GM23338 (cell line): ENCODE results near the gene HOXB6. TPM values are rescaled to one million over a fixed set of nuclear protein-coding genes. Genes with fewer than 3 reads are reported as not detected.

Source experiments
- ATAC-seq: fragments of 200-7000 bp; cut with Tn5 transposase; 3 replicates; pipeline ENCODE4 v1.9.1; 2020
- DNase-seq: peaks from one replicate; pipeline ENCODE4 v3.0.0-alpha.2; 2015; ENCODE audit warnings: low spot score
- H2AFZ ChIP-seq: fragments of 200-600 bp; sonication (generic); 2 replicates; pipeline ENCODE4 v1.8.0; 2016; ENCODE audit warnings: antibody characterized with exemption, mild to moderate bottlenecking, moderate library complexity
- H3F3A ChIP-seq: fragments of 200-600 bp; sonication (generic); replicated peaks from 2 replicates; pipeline ENCODE4 v1.8.0; 2017; ENCODE audit warnings: antibody characterized with exemption, mixed run types, low read depth
- H3K27ac ChIP-seq: fragments of 200-600 bp; sonication (generic); 2 replicates; pipeline ENCODE4 v1.6.1; 2016; ENCODE audit warnings: low read depth
- H3K27me3 ChIP-seq: fragments of 200-600 bp; sonication (generic); 2 replicates; pipeline ENCODE4 v1.8.0; 2016; ENCODE audit warnings: mild to moderate bottlenecking, mixed run types, moderate library complexity; ENCODE audit not compliant: insufficient read depth
- H3K36me3 ChIP-seq: fragments of 200-600 bp; sonication (generic); 2 replicates; pipeline ENCODE4 v1.8.0; 2016; ENCODE audit warnings: mild to moderate bottlenecking; ENCODE audit not compliant: insufficient read depth
- H3K4me1 ChIP-seq: fragments of 200-600 bp; sonication (generic); 2 replicates; pipeline ENCODE4 v1.8.0; 2016; ENCODE audit warnings: mild to moderate bottlenecking, moderate library complexity; ENCODE audit not compliant: insufficient read depth
- H3K4me2 ChIP-seq: fragments of 200-600 bp; sonication (generic); 2 replicates; pipeline ENCODE4 v1.7.1; 2017; ENCODE audit warnings: mixed run types
- H3K4me3 ChIP-seq: fragments of 200-600 bp; sonication (generic); 2 replicates; pipeline ENCODE4 v1.6.1; 2016; ENCODE audit warnings: mixed run types
- H3K79me2 ChIP-seq: fragments of 200-600 bp; sonication (generic); replicated peaks from 2 replicates; pipeline ENCODE4 v1.8.0; 2017; ENCODE audit warnings: mild to moderate bottlenecking; ENCODE audit not compliant: insufficient read depth
- H3K9me2 ChIP-seq: fragments of 200-600 bp; sonication (generic); 2 replicates; pipeline ENCODE4 v1.8.0; 2017; ENCODE audit not compliant: insufficient read depth
- H4K20me1 ChIP-seq: fragments of 200-600 bp; sonication (generic); replicated peaks from 2 replicates; pipeline ENCODE4 v1.8.0; 2017; ENCODE audit warnings: mild to moderate bottlenecking; ENCODE audit not compliant: insufficient read depth
- H3K27ac Mint-ChIP-seq: 2 replicates; pipeline ENCODE4 v1.8.0; 2020; ENCODE audit warnings: inconsistent platforms, mild to moderate bottlenecking, moderate library complexity, mixed read lengths
- H3K27me3 Mint-ChIP-seq: 3 replicates; pipeline ENCODE4 v1.8.0; 2022; ENCODE audit warnings: low read depth, mild to moderate bottlenecking, moderate library complexity, mixed read lengths, inconsistent platforms; ENCODE audit not compliant: insufficient read depth, poor library complexity
- H3K36me3 Mint-ChIP-seq: 3 replicates; pipeline ENCODE4 v1.8.0; 2021; ENCODE audit warnings: low read depth, mild to moderate bottlenecking, inconsistent platforms, moderate library complexity, mixed read lengths
- H3K4me1 Mint-ChIP-seq: 3 replicates; pipeline ENCODE4 v1.8.0; 2020; ENCODE audit warnings: mild to moderate bottlenecking, inconsistent platforms, mixed read lengths
- H3K4me3 Mint-ChIP-seq: 3 replicates; pipeline ENCODE4 v1.8.0; 2021; ENCODE audit warnings: moderate library complexity, mild to moderate bottlenecking, inconsistent platforms, mixed read lengths
- H3K9me3 Mint-ChIP-seq: 3 replicates; pipeline ENCODE4 v1.8.0; 2020; ENCODE audit warnings: moderate library complexity, mild to moderate bottlenecking, inconsistent platforms, mixed read lengths
- EZH2 ChIP-seq: fragments of 200-600 bp; sonication (generic); IDR thresholded peaks from one replicate; pipeline ENCODE4 v1.8.0; 2017; ENCODE audit warnings: antibody characterized with exemption, mild to moderate bottlenecking, low read depth; ENCODE audit not compliant: unreplicated experiment
- NANOG ChIP-seq: IDR thresholded peaks from 2 replicates; pipeline ENCODE4 v1.6.1; 2016; ENCODE audit warnings: antibody characterized with exemption, borderline replicate concordance
- POLR2AphosphoS5 ChIP-seq: IDR thresholded peaks from 2 replicates; pipeline ENCODE4 v1.6.1; 2016; ENCODE audit warnings: antibody characterized with exemption, low read depth
- STAT1 ChIP-seq: IDR thresholded peaks from one replicate; pipeline ENCODE4 v1.6.1; 2016; ENCODE audit warnings: antibody characterized with exemption; ENCODE audit not compliant: unreplicated experiment
- polyA plus RNA-seq: library from polyadenylated mRNA; unstranded; fragments of >200 nt; fragmentation: Nextera tagmentation; extraction: Ambion mirVana; gene quantifications from 2 replicates; pipeline ENCODE4 v1.2.1, GENCODE V29; 2016
- total RNA-seq: library from RNA; depleted of rRNA; stranded (reverse); fragments of >200 nt; shearing (Covaris generic); gene quantifications from 2 replicates; pipeline ENCODE4 v1.2.3, GENCODE V29; 2014
- TF ChIP-seq, protein P1 (sequence below), 2 experiments: fragments of 200-600 bp in 1 of 2; sonication (generic) in 1 of 2; conservative IDR thresholded peaks; 2 replicates each; pipeline versions ENCODE4 v1.5.1 to v1.6.1; 2016 to 2017; ENCODE audit warnings: antibody characterized with exemption in 2 of 2, low read depth in 2 of 2, mild to moderate bottlenecking in 2 of 2, moderate library complexity in 1 of 2
- TF ChIP-seq, protein P2 (sequence below): IDR thresholded peaks from 2 replicates; pipeline ENCODE4 v1.6.1; 2016; ENCODE audit warnings: antibody characterized with exemption
- TF ChIP-seq, protein P3 (sequence below): IDR thresholded peaks from one replicate; pipeline ENCODE4 v1.6.1; 2018; ENCODE audit warnings: antibody characterized with exemption; ENCODE audit not compliant: unreplicated experiment

The HOXB6 gene
- total and polyA plus RNA-seq, 2 experiments from 2014 or later = not detected

DNA sequence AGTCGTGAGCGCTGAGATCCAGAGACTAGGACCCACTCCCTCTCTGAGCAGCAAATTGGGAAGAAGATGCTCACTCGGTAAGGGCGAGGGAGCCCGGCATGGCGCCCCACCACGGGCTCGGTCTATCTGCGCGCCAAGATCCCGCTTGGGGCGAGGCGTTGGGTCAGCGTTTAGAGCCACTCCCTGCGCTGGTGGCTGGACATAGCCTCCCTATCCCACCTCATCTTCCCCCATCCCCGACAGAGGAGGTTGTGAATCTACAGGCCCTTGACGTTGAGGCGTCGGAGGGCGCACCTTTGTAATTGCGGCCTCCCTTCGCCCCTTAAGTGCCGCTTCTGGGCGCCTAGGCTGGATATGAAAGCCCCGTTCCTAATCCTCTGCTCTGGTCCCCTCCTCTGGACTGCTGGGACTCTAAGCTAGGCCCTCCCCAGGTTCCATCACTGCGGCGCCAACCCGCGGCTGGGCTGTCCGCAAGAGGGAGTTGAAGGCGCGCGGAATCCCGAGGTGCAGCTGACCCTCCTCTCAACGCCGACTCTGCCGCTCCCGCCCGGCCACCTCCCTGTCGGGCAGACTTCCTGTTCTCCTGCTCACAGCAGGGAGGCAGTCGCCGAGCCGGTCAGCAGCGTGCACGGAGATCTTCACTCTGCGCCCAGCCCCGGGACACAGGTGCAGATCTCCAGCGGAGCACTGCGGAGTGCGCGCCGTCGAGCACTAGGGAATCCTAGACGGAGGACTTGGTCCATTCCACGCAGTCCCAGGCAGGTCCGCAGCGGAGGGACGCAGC, 37.5 kb upstream of the HOXB6 start:
- no peaks in the 10 kb centered on the region; the same call in 2 of the 3 replicates for H3K9me3 Mint-ChIP-seq
- peaks cover 49% of the 10 kb centered on the region for H4K20me1 ChIP-seq
- no peak overlapping the region for H3K27ac ChIP-seq
- H3K36me3 ChIP-seq = no peaks in the 10 kb centered on the region; the same call in 1 of the 2 replicates
- peaks cover 100% of the 10 kb centered on the region for H3K27me3 ChIP-seq
- peak overlapping the region; percentile 41; the same call in 1 of the 2 replicates for H3K4me3 ChIP-seq
- TF ChIP-seq, protein P1, sequence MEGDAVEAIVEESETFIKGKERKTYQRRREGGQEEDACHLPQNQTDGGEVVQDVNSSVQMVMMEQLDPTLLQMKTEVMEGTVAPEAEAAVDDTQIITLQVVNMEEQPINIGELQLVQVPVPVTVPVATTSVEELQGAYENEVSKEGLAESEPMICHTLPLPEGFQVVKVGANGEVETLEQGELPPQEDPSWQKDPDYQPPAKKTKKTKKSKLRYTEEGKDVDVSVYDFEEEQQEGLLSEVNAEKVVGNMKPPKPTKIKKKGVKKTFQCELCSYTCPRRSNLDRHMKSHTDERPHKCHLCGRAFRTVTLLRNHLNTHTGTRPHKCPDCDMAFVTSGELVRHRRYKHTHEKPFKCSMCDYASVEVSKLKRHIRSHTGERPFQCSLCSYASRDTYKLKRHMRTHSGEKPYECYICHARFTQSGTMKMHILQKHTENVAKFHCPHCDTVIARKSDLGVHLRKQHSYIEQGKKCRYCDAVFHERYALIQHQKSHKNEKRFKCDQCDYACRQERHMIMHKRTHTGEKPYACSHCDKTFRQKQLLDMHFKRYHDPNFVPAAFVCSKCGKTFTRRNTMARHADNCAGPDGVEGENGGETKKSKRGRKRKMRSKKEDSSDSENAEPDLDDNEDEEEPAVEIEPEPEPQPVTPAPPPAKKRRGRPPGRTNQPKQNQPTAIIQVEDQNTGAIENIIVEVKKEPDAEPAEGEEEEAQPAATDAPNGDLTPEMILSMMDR (conservative IDR thresholded peaks at IDR 0.05; ENCODE audit: low read depth in 2 of 2) = peak; percentile 28 to 49
- no peak for TF ChIP-seq NANOG
- TF ChIP-seq, protein P2, sequence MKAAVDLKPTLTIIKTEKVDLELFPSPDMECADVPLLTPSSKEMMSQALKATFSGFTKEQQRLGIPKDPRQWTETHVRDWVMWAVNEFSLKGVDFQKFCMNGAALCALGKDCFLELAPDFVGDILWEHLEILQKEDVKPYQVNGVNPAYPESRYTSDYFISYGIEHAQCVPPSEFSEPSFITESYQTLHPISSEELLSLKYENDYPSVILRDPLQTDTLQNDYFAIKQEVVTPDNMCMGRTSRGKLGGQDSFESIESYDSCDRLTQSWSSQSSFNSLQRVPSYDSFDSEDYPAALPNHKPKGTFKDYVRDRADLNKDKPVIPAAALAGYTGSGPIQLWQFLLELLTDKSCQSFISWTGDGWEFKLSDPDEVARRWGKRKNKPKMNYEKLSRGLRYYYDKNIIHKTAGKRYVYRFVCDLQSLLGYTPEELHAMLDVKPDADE = peak; percentile 68; the same call in 1 of the 2 replicates
- TF ChIP-seq POLR2AphosphoS5 = peak; percentile 28; the same call in 1 of the 2 replicates
- TF ChIP-seq EZH2 = peak; percentile 85
- no peak for TF ChIP-seq STAT1
- H3K4me2 ChIP-seq = peak overlapping the region; percentile 67
- H3K79me2 ChIP-seq = no peaks in the 10 kb centered on the region
- H3K27me3 Mint-ChIP-seq = peaks cover 100% of the 10 kb centered on the region
- H3K36me3 Mint-ChIP-seq = no peaks in the 10 kb centered on the region; the same call in 2 of the 3 replicates
- ATAC-seq = peak; percentile 67
- peaks cover 19% of the 10 kb centered on the region for H3K4me1 Mint-ChIP-seq
- H3K27ac Mint-ChIP-seq = no peak overlapping the region
- peaks cover 53% of the 10 kb centered on the region for H3F3A ChIP-seq
- H3K4me3 Mint-ChIP-seq = peak overlapping the region; percentile 39; the same call in 2 of the 3 replicates
- H3K4me1 ChIP-seq = peaks cover 22% of the 10 kb centered on the region
- 0 out of 2 replicates have a peak overlapping the region, but pooled peaks have one; percentile 14 for H2AFZ ChIP-seq
- DNase-seq = peak; percentile 90
- no peaks in the 10 kb centered on the region for H3K9me2 ChIP-seq

DNA sequence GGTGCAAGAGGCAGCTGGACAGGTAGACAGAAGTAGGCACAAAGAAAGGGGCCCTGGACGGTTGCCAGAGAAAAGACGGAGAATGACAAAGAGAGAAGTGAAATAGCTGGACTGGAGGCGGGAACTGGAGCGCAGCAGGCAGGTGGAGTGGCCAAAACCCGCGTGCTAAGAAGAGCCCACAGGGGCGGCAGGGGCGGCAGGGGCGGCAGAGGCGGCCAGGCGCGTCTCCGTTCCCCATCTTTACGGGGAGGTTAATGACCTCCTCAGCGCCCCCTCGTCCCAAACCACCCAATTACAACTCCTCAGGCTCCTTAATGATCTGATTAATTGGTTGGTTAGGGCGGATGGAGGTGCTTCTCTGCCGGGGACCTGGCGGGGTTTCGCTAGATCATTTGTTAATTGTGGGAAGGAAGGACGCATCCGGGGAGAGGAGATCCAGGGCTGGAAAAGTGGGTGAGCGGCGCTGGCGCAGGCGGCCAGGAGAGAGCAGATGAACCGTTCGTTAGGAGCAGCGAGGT, 36.8 kb upstream of the HOXB6 start:
- Histone ChIP-seq H3K4me3 (peak overlapping the region; percentile 41; the same call in 1 of the 2 replicates), H3K4me2 (peak overlapping the region; percentile 67), H3K9me2 (no peaks in the 10 kb centered on the region), H3K27me3 (peaks cover 100% of the 10 kb centered on the region), H3K36me3 (no peaks in the 10 kb centered on the region; the same call in 1 of the 2 replicates), H2AFZ (0 out of 2 replicates have a peak overlapping the region, but pooled peaks have one; percentile 14), H3K4me1 (peaks cover 27% of the 10 kb centered on the region), H3K79me2 (no peaks in the 10 kb centered on the region), H3F3A (peaks cover 58% of the 10 kb centered on the region), H4K20me1 (peaks cover 55% of the 10 kb centered on the region), H3K27ac (no peak overlapping the region)
- H3K27ac Mint-ChIP-seq = no peak overlapping the region
- no peaks in the 10 kb centered on the region; the same call in 2 of the 3 replicates for H3K36me3 Mint-ChIP-seq
- DNase-seq (peak; percentile 63), ATAC-seq (peak; percentile 32)
- H3K9me3 Mint-ChIP-seq = peaks cover 3% of the 10 kb centered on the region
- peak overlapping the region; percentile 39; the same call in 2 of the 3 replicates for H3K4me3 Mint-ChIP-seq
- peaks cover 100% of the 10 kb centered on the region for H3K27me3 Mint-ChIP-seq
- peaks cover 21% of the 10 kb centered on the region for H3K4me1 Mint-ChIP-seq
- peak; percentile 87 for TF ChIP-seq EZH2
- TF ChIP-seq, protein P3, sequence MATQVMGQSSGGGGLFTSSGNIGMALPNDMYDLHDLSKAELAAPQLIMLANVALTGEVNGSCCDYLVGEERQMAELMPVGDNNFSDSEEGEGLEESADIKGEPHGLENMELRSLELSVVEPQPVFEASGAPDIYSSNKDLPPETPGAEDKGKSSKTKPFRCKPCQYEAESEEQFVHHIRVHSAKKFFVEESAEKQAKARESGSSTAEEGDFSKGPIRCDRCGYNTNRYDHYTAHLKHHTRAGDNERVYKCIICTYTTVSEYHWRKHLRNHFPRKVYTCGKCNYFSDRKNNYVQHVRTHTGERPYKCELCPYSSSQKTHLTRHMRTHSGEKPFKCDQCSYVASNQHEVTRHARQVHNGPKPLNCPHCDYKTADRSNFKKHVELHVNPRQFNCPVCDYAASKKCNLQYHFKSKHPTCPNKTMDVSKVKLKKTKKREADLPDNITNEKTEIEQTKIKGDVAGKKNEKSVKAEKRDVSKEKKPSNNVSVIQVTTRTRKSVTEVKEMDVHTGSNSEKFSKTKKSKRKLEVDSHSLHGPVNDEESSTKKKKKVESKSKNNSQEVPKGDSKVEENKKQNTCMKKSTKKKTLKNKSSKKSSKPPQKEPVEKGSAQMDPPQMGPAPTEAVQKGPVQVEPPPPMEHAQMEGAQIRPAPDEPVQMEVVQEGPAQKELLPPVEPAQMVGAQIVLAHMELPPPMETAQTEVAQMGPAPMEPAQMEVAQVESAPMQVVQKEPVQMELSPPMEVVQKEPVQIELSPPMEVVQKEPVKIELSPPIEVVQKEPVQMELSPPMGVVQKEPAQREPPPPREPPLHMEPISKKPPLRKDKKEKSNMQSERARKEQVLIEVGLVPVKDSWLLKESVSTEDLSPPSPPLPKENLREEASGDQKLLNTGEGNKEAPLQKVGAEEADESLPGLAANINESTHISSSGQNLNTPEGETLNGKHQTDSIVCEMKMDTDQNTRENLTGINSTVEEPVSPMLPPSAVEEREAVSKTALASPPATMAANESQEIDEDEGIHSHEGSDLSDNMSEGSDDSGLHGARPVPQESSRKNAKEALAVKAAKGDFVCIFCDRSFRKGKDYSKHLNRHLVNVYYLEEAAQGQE = no peak
- TF ChIP-seq, protein P1 (conservative IDR thresholded peaks at IDR 0.05; ENCODE audit: low read depth in 2 of 2) = peak; percentile 34 to 38; a peak in 3 of 4 replicates
